Measurements from ENCODE around the gene NOTCH1. TPM values are rescaled to one million over a fixed set of nuclear protein-coding genes. Genes with fewer than 3 reads are reported as not detected.

NOTCH1 gene
- total and polyA plus RNA-seq, 2 of the 13 experiments (the other 11 are each of a cell fraction or from before 2014, with no cell fraction given) = 0.09 to 0.35 TPM

DNA sequence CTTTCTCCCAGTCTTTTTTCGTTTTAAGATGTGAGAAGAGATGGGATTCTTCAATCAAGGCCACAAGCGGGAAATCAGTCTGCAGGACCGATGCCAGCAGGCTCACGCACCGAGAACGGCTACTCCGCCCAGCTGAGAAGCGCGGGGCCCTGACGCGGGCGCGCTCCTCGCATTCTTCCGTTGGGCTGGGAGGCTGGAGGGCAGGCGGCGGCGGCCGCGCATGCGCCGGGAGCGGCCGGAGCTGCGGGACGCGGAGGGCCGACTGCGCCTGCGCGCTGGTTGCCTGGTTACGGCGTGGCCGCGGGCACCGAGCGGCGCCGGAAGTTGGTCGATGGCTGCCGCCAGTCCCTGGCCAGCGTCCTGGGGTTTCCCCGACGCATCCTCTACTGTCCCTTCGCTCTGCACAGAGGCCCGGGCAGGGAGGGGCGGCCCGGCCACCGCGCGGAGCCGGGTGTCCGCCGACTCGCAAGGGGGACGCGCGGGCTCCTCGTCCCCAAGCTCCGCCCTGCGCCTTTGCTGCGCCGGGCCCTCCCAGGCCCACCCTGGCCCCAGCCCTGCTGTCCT lies 62.2 kb downstream of the NOTCH1 start (continued):
- TF ChIP-seq, protein P1, sequence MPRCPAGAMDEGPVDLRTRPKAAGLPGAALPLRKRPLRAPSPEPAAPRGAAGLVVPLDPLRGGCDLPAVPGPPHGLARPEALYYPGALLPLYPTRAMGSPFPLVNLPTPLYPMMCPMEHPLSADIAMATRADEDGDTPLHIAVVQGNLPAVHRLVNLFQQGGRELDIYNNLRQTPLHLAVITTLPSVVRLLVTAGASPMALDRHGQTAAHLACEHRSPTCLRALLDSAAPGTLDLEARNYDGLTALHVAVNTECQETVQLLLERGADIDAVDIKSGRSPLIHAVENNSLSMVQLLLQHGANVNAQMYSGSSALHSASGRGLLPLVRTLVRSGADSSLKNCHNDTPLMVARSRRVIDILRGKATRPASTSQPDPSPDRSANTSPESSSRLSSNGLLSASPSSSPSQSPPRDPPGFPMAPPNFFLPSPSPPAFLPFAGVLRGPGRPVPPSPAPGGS (CRISPR knock-in tag; IDR thresholded peaks at IDR 0.05) = peak; percentile 47; the same call in 1 of the 2 replicates
- TF ChIP-seq ZKSCAN1 (IDR thresholded peaks at IDR 0.05; ENCODE audit: low read length) = no peak
- no peak for TF ChIP-seq ZNF557 (CRISPR knock-in tag; IDR thresholded peaks at IDR 0.05)
- TF ChIP-seq, protein P2, sequence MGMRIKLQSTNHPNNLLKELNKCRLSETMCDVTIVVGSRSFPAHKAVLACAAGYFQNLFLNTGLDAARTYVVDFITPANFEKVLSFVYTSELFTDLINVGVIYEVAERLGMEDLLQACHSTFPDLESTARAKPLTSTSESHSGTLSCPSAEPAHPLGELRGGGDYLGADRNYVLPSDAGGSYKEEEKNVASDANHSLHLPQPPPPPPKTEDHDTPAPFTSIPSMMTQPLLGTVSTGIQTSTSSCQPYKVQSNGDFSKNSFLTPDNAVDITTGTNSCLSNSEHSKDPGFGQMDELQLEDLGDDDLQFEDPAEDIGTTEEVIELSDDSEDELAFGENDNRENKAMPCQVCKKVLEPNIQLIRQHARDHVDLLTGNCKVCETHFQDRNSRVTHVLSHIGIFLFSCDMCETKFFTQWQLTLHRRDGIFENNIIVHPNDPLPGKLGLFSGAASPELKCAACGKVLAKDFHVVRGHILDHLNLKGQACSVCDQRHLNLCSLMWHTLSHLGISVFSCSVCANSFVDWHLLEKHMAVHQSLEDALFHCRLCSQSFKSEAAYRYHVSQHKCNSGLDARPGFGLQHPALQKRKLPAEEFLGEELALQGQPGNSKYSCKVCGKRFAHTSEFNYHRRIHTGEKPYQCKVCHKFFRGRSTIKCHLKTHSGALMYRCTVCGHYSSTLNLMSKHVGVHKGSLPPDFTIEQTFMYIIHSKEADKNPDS (CRISPR knock-in tag; IDR thresholded peaks at IDR 0.05) = no peak; the same call in 1 of the 2 replicates
- no peak; the same call in 1 of the 2 replicates for TF ChIP-seq PHF20 (CRISPR knock-in tag; IDR thresholded peaks at IDR 0.05)
- TF ChIP-seq, protein P3, sequence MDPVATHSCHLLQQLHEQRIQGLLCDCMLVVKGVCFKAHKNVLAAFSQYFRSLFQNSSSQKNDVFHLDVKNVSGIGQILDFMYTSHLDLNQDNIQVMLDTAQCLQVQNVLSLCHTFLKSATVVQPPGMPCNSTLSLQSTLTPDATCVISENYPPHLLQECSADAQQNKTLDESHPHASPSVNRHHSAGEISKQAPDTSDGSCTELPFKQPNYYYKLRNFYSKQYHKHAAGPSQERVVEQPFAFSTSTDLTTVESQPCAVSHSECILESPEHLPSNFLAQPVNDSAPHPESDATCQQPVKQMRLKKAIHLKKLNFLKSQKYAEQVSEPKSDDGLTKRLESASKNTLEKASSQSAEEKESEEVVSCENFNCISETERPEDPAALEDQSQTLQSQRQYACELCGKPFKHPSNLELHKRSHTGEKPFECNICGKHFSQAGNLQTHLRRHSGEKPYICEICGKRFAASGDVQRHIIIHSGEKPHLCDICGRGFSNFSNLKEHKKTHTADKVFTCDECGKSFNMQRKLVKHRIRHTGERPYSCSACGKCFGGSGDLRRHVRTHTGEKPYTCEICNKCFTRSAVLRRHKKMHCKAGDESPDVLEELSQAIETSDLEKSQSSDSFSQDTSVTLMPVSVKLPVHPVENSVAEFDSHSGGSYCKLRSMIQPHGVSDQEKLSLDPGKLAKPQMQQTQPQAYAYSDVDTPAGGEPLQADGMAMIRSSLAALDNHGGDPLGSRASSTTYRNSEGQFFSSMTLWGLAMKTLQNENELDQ (CRISPR knock-in tag; IDR thresholded peaks at IDR 0.05; ENCODE audit: borderline replicate concordance) = 0 out of 2 replicates have a peak, but pooled peaks have one; percentile 67
- TF ChIP-seq, protein P4, sequence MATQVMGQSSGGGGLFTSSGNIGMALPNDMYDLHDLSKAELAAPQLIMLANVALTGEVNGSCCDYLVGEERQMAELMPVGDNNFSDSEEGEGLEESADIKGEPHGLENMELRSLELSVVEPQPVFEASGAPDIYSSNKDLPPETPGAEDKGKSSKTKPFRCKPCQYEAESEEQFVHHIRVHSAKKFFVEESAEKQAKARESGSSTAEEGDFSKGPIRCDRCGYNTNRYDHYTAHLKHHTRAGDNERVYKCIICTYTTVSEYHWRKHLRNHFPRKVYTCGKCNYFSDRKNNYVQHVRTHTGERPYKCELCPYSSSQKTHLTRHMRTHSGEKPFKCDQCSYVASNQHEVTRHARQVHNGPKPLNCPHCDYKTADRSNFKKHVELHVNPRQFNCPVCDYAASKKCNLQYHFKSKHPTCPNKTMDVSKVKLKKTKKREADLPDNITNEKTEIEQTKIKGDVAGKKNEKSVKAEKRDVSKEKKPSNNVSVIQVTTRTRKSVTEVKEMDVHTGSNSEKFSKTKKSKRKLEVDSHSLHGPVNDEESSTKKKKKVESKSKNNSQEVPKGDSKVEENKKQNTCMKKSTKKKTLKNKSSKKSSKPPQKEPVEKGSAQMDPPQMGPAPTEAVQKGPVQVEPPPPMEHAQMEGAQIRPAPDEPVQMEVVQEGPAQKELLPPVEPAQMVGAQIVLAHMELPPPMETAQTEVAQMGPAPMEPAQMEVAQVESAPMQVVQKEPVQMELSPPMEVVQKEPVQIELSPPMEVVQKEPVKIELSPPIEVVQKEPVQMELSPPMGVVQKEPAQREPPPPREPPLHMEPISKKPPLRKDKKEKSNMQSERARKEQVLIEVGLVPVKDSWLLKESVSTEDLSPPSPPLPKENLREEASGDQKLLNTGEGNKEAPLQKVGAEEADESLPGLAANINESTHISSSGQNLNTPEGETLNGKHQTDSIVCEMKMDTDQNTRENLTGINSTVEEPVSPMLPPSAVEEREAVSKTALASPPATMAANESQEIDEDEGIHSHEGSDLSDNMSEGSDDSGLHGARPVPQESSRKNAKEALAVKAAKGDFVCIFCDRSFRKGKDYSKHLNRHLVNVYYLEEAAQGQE (IDR thresholded peaks at IDR 0.05; ENCODE audit: borderline replicate concordance in 1 of 2, low read depth in 1 of 2, low read length in 2 of 2) = no peak
- TF ChIP-seq, protein P5, sequence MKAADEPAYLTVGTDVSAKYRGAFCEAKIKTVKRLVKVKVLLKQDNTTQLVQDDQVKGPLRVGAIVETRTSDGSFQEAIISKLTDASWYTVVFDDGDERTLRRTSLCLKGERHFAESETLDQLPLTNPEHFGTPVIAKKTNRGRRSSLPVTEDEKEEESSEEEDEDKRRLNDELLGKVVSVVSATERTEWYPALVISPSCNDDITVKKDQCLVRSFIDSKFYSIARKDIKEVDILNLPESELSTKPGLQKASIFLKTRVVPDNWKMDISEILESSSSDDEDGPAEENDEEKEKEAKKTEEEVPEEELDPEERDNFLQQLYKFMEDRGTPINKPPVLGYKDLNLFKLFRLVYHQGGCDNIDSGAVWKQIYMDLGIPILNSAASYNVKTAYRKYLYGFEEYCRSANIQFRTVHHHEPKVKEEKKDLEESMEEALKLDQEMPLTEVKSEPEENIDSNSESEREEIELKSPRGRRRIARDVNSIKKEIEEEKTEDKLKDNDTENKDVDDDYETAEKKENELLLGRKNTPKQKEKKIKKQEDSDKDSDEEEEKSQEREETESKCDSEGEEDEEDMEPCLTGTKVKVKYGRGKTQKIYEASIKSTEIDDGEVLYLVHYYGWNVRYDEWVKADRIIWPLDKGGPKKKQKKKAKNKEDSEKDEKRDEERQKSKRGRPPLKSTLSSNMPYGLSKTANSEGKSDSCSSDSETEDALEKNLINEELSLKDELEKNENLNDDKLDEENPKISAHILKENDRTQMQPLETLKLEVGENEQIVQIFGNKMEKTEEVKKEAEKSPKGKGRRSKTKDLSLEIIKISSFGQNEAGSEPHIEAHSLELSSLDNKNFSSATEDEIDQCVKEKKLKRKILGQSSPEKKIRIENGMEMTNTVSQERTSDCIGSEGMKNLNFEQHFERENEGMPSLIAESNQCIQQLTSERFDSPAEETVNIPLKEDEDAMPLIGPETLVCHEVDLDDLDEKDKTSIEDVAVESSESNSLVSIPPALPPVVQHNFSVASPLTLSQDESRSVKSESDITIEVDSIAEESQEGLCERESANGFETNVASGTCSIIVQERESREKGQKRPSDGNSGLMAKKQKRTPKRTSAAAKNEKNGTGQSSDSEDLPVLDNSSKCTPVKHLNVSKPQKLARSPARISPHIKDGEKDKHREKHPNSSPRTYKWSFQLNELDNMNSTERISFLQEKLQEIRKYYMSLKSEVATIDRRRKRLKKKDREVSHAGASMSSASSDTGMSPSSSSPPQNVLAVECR (CRISPR knock-in tag; IDR thresholded peaks at IDR 0.05; ENCODE audit: borderline replicate concordance) = peak; percentile 83
- TF ChIP-seq TRIM24 (CRISPR knock-in tag; IDR thresholded peaks at IDR 0.05) = no peak
- TF ChIP-seq, protein P6, sequence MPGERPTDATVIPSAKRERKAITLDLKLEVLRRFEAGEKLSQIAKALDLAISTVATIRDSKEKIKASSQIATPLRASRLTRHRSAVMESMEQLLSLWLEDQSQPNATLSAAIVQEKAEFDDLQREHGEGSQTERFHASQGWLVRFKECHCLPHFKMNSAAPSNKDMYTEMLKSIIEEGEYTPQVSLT (CRISPR knock-in tag; IDR thresholded peaks at IDR 0.05; ENCODE audit: borderline replicate concordance, low read depth) = no peak
- no peak for TF ChIP-seq ZNF317 (CRISPR knock-in tag; IDR thresholded peaks at IDR 0.05)
- no peak for TF ChIP-seq ONECUT2 (CRISPR knock-in tag; IDR thresholded peaks at IDR 0.05)
- TF ChIP-seq GABPB1 (CRISPR knock-in tag; IDR thresholded peaks at IDR 0.05) = peak; percentile 88
